HuH-7 (cell line): ENCODE results near the gene PHEX.

ENCODE experiments used
- DNase-seq: peaks from one replicate; pipeline ENCODE4 v3.0.0; 2011; ENCODE audit warnings: low spot score

Gene PHEX

GRCh38 chrX:22148565-22148964, 116.4 kb downstream of the PHEX start:
- DNase-seq = no peak

GRCh38 chrX:22150371-22150770, 118.2 kb downstream of the PHEX start:
- no peak for DNase-seq

DNA sequence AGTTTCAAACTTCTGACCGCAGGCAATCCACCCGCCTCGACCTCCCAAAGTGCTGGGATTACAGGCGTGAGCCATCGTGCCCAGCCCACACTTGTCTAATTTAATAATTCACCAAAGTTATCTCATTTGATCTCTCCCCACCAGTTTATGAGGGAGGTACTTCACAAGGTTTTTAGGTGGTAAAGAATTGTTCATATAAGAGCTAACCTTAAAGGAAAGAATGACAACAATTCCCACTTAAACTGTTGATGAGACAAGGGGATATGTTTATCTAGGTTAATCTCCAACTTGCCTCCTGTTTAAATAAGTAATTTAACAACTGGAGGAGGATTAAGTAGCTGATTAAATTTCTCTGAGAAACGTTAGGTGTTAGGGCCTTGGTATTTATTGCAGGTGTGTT, 123.0 kb downstream of the PHEX start:
- no peak for DNase-seq

DNA sequence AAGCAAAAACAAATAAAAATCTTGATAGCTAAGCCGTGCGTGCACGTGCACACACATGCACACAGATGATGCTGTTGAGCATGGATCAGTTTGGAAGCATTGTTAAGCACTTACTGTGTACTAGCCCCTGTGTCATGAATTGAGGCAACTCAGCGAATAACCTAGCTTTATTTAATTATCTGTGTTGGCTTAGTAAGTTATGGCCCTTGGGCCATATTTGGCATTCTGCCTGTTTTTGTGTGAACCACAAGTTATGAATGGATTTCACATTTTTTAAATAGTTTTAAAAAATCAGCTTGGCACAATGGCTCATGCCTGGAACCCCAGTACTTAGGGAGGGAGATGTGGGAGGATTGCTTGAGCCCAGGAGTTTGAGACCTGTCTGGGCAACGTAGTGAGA, 126.9 kb downstream of the PHEX start:
- no peak for DNase-seq

GRCh38 chrX:22163326-22163725, 131.2 kb downstream of the PHEX start:
- DNase-seq = no peak

DNA sequence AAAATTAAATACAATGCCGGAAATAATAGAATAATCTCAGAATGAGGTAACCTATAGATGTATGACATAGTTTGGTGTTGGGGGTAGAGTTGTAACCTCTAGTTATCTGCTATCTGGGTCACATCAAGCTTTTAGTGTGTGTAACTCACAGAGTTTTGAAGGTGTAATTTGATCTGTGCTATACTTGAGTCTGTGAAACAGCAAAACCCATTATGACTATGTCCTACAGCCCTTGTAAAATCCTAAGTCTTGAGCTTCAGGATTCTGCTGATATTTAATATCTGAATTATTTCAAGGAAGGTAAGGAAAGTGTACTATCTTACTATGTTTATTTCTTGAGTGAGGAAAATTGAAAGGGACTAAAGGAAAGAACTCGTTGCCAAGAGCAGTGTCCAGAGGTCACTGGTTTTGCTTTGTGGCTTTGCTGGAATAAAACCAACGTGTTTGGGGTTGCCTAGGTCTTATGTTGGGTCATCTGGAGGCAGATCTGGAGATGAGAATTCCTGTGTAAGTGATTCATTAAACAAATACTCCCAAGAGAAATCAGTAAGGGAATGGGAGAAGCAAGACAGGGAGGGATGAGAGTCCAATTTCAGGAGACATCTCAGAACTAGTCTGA, 132.8 kb downstream of the PHEX start:
- DNase-seq = no peak

DNA sequence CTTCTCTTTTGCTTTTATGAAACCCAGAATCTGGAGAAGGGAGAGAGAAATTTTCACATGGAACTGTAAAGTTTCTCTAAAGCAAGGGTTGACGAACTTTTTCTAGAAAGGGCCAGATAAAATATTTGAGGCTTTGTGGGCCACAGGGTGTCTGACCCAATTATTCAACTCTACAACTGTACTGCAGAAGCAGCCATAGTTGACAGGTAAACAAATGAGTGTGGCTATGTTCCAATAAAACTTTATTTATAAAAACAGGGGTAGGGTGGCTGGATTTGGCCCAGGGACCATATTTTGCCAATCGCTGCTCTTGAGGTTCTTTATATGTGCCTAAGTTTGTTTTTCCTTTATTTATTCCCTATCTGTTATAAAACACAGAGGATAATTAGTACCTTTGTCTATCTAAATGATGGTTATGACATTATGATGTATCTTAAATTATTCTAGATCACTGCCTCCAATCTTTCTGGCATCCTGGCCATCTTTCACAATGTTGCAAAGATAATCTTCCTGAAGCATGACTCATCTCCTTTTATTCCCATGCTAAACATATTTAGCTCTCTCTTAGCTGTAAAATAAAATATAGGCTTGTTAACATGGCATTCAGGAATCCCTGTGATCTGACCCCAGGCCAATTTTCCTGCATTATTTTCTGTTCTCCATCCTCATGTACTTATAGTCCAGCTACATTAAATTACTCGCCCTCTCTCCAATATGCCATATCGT, 133.8 kb downstream of the PHEX start:
- no peak for DNase-seq

DNA sequence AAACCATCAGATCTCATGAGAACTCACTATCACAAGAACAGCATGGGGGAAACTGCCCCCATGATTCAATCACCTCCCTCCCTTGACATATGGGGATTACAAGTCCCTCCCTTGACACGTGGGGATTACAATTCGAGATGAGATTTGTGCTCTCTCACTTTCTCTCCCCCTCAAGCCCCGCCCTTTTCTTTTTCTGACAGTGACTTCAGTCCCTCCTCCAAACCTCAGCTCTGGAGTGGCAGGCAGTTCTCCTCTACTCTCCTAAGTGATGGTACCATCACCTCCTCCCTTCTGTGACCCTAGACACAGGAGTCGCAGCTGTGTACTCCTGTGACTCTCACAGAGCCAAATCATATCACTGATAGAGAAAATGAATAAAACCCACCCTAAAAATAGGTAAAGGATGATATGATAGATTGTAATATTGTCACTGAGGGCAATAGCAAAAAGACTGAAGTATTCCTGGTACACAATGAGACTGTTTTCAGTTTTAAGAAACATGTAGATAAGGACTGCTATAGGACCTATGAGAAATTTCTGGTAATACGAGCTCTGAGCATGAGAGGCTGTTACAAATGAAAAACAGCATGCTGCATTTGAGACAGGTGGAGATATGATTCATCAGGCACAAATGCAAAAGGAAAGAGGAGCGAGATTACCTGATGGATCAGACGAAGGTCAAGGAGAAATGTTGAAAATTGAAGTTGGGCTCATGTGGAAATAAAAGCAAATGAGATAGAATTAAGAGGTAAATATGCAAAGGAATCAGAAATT, 139.3 kb downstream of the PHEX start:
- no peak for DNase-seq

- no peak for DNase-seq
Observed at GRCh38 chrX:22173966-22174365, 141.8 kb downstream of the PHEX start.

DNA sequence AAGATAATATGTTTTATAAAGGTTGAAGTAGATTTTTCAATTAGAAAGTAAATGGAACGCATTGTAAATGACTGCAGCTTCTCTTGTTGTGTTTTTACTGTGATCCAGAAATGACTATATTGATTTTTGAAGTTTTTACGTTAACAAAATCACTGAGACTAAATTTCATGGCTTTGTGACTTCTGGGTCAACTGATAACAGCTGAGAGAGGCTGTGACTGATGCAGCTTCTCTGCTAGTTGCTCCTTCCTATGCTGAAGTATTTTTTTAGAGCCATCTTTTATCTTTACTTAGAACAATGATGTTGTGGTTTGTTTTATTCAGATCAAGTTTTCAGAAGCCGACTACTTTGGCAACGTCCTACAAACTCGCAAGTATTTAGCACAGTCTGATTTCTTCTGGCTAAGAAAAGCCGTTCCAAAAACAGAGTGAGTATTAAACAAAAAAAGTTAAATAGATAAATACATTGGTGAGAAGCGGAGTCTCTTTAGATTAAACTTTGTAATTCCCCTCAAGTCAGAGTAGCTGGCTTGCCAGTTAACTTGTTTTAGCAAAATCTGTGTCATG, 145.9 kb downstream of the PHEX start:
- DNase-seq = no peak

- no peak for DNase-seq
Observed at GRCh38 chrX:22184096-22184495, 152.0 kb downstream of the PHEX start.

GRCh38 chrX:22186165-22186564, 154.0 kb downstream of the PHEX start:
- DNase-seq = no peak

GRCh38 chrX:22192419-22193060, 160.4 kb downstream of the PHEX start:
- DNase-seq = peak; percentile 22

DNA sequence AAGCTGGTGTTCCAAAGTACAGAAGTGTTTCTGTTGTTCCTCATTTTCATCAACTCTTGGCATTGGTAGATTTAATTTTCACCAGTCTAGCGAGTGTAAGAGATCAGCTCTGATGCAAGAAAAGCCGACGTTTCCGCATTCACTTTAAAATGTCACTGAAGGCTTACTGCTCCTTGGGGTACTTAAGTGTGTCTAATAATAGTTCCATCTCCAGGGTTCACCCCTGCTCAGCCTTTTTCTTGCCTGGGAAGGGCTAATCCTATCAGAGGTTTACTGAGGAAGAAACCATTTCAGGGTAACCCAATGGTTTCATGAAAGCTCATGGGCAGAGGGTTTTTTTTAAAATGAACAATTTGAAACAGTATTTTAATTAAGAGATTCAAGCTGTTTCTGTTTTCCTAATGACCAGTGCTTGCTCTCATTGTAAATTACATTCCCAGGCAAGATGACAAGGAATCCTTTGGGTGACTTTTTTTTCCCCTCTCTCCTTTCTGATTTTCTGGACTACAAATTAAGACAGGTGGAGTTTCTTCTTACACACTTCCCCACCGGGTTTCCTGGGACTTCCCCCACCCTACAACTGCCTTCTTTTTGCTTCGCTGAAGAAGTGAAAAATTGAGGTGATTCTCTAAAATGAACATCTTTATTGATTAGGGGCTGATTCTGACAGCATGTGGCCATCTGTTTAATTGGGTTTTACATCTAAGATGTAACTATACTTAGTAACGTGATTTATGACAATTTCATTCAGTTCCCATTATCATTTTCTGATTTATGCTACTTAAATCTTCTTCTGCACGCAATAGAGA, 161.9 kb downstream of the PHEX start:
- DNase-seq = no peak

DNA sequence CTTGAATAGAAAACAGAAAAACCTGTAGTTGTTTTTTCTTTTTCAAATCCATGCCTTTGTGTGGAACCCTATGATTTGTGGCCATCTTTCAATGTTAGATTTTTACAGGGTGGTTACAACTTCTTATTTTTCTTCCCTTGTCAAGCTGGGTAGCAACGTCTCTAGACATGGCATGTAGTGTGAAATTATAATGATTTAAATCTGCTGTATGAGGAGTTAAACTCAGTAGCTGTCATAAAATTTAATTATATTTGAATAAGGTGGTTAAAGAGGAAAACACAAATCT, 162.5 kb downstream of the PHEX start:
- DNase-seq = no peak

DNA sequence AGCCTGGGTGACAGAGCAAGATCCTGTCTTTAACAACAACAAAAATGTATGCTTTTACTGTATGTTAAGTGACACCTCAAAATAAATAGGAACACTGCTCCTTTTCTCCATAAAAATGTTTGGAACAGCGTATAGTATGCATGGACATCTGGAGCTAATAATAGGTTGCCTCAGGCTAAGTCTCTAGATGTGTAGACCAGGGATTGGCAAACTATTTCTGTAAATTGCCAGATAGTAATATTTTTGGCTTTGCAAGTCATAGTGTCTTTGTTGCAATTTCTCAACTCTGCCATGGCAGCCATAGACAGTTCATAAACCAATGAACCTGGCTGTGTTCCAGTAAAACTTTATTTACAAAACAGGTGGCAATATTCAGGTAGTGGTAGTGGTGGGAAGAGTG, 164.0 kb downstream of the PHEX start:
- DNase-seq = no peak

DNA sequence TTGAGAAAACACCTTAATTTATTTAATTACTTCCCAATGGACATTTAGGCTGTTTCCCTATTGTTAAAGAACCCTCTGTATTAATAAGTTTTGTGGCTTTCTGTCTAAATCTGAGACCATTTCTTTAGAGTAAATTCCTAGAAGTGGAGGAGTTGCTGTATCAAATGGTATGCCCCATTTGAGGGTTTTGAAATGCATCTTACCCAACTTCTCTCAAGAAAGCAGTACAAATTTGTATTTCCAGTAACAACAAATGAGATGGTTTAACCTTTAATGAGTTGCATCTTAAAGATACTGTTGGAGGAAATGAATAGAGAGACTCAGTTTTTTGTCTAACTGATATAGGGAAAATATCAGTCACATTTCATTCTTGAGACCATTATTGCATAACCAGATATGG, 170.1 kb downstream of the PHEX start:
- no peak for DNase-seq

DNA sequence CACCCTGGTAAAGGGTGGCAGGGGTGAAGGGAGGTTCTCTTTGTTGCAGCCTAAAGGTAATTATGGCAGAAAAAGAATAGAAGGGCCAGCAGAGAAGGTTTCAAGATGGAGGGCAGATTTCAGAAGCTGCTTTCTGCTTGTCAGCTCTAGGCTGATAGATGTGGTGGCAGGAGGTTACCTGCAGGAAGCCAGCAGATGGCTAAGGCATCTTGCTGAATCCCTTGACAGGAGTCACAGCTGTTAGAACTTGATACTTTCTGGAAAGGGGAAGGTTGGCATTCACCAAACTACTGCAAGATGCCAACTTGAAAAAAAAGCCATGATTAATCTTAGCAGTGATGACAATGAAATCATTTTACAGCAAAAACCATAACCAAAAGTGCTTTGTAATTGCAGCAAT, 171.1 kb downstream of the PHEX start:
- no peak for DNase-seq

- peak; percentile 14 for DNase-seq
Observed at GRCh38 chrX:22206781-22207180, 174.7 kb downstream of the PHEX start.

- DNase-seq = no peak
Observed at GRCh38 chrX:22220941-22221340, 188.8 kb downstream of the PHEX start.

DNA sequence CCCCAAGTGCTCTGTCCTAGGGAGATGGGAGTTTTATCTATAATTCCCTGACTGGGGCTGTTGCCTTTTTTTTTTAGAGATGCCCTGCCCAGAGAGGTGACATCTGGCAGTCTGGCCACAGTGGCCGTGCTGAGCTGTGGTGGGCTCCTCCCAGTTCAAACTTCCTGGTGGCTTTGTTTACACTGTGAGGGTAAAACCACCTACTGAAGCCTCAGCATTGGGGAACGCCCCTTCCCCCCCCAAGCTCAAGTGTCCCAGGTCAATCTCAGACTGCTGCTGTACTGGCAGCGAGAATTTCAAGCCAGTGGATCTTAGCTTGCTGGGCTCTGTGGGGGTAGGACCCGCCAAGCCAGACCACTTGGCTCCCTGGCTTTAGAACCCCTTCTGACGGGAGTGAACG, 202.3 kb downstream of the PHEX start:
- no peak for DNase-seq

- no peak for DNase-seq
Observed at GRCh38 chrX:22237479-22237878, 205.4 kb downstream of the PHEX start.
